Endothelial cell of umbilical vein (primary cell): Measurements from ENCODE around the gene SLC11A2. TPM values are rescaled to one million over a fixed set of nuclear protein-coding genes. Genes with fewer than 3 reads are reported as not detected.

ENCODE experiments used
- BruUV-seq: library from RNA; stranded (reverse); fragments of 400-500 nt; replicated peaks from 2 replicates; lab custom pipeline; 2021; lab: Mats Ljungman, UMichigan
- CTCF ChIA-PET: fragments of 300-600, 350-600 bp; sonication (Branson Sonifier 250); formaldehyde crosslinking; loops from one replicate; lab custom pipeline; 2021; ENCODE audit warnings: antibody characterized with exemption, inconsistent platforms; lab: Charles Lee
- POLR2A ChIA-PET: fragments of 300-600, 350-600 bp; sonication (Branson Sonifier 250); formaldehyde crosslinking; loops from one replicate; lab custom pipeline; 2021; ENCODE audit warnings: antibody characterized with exemption, inconsistent platforms; lab: Charles Lee
- DNase-seq: peaks from one replicate; pipeline ENCODE4 v3.0.0-alpha.2; 2011; ENCODE audit warnings: low read depth, low spot score
- FAIRE-seq: peaks from 2 replicates; lab custom pipeline; 2011; peaks lifted over from hg19 to GRCh38; lab: Jason Lieb, UNC
- H2AFZ ChIP-seq: 2 replicates; pipeline ENCODE4 v1.6.0; 2012; ENCODE audit warnings: low read depth, low read length, control low read depth, inconsistent platforms
- H3K27ac ChIP-seq: 2 replicates; pipeline ENCODE4 v1.5.1; 2011; ENCODE audit warnings: low read depth, mild to moderate bottlenecking, control low read depth, low read length, moderate library complexity; ENCODE audit not compliant: insufficient read depth
- H3K27me3 ChIP-seq, 2 experiments: 2 replicates each; pipeline versions ENCODE4 v1.6.0 to v1.6.1; 2011; ENCODE audit warnings: low read length in 2 of 2, mixed read lengths in 1 of 2; ENCODE audit not compliant: control insufficient read depth in 2 of 2, insufficient read depth in 2 of 2
- H3K36me3 ChIP-seq, 2 experiments: 2 replicates in 1 of 2; 3 replicates in 1 of 2; pipeline ENCODE4 v1.5.1; 2011; ENCODE audit warnings: low read length in 2 of 2, mild to moderate bottlenecking in 1 of 2, moderate library complexity in 1 of 2; ENCODE audit not compliant: control insufficient read depth in 2 of 2, insufficient read depth in 2 of 2; ENCODE audit errors: extremely low read depth in 1 of 2
- H3K4me1 ChIP-seq: 3 replicates; pipeline ENCODE4 v1.5.1; 2011; ENCODE audit warnings: mild to moderate bottlenecking, low read length; ENCODE audit not compliant: control insufficient read depth, insufficient read depth; ENCODE audit errors: extremely low read depth
- H3K4me2 ChIP-seq: 2 replicates; pipeline ENCODE4 v1.6.1; 2011; ENCODE audit warnings: low read length, control low read depth, mixed read lengths; ENCODE audit not compliant: insufficient read depth
- H3K4me3 ChIP-seq, 3 experiments: fragments of 200-600 bp in 1 of 3; sonication (generic), shearing (Covaris generic) in 1 of 3; replicated peaks in 1 of 3; 2 replicates each; pipeline ENCODE4 v1.5.1; 2011 to 2016; ENCODE audit warnings: control low read depth in 3 of 3, low read length in 3 of 3, mild to moderate bottlenecking in 2 of 3, inconsistent platforms in 1 of 3, low read depth in 1 of 3, moderate library complexity in 1 of 3; ENCODE audit not compliant: insufficient read depth in 1 of 3
- H3K79me2 ChIP-seq: 2 replicates; pipeline ENCODE4 v1.6.0; 2012; ENCODE audit warnings: low read length, inconsistent platforms; ENCODE audit not compliant: control insufficient read depth, insufficient read depth
- H3K9ac ChIP-seq: replicated peaks from 2 replicates; pipeline ENCODE3; 2011; ENCODE audit warnings: low read length, control low read depth; ENCODE audit not compliant: insufficient read depth; ENCODE audit errors: extremely low read depth
- H3K9me1 ChIP-seq: replicated peaks from 3 replicates; pipeline ENCODE4 v1.6.0; 2011; ENCODE audit warnings: mild to moderate bottlenecking, low read length; ENCODE audit not compliant: control insufficient read depth, insufficient read depth; ENCODE audit errors: extremely low read depth
- H3K9me3 ChIP-seq: replicated peaks from 2 replicates; pipeline ENCODE4 v1.5.1; 2012; ENCODE audit warnings: low read length, inconsistent platforms; ENCODE audit not compliant: control insufficient read depth, insufficient read depth
- H4K20me1 ChIP-seq: replicated peaks from 2 replicates; pipeline ENCODE3; 2011; ENCODE audit warnings: mild to moderate bottlenecking, low read length; ENCODE audit not compliant: control insufficient read depth, insufficient read depth; ENCODE audit errors: extremely low read depth
- FOS ChIP-seq: IDR thresholded peaks from 2 replicates; pipeline ENCODE4 v1.6.1; 2011; ENCODE audit warnings: mild to moderate bottlenecking, low read length, moderate library complexity, borderline replicate concordance; ENCODE audit not compliant: insufficient read depth
- MAX ChIP-seq: IDR thresholded peaks from 2 replicates; pipeline ENCODE4 v1.6.1; 2011; ENCODE audit not compliant: insufficient read depth, insufficient read length
- MYC ChIP-seq: IDR thresholded peaks from one replicate; pipeline ENCODE4 v1.6.1; 2011; ENCODE audit warnings: mild to moderate bottlenecking, low read depth, low read length
- dilution Hi-C: fragments of 300-500 bp; cut with MboI; formaldehyde crosslinking; loops from one replicate; pipeline ENCODE4 v1.15.0; 2019; ENCODE audit warnings: low sequenced_read_pairs; ENCODE audit not compliant: extremely low pct_ligation_motif_present
- intact Hi-C: fragments of 100-400 bp; cut with micrococcal nuclease; formaldehyde crosslinking; loops from one replicate; pipeline ENCODE4 v1.10.0; 2022
- polyA plus RNA-seq, 4 experiments: library from polyadenylated mRNA; depleted of rRNA in 3 of 4; stranded (reverse) in 3 of 4; unstranded in 1 of 4; fragments of >200 nt; gene quantifications; 2 replicates each; pipeline versions ENCODE4 v1.2.1 to v1.2.3, GENCODE V29; 2011 to 2012; ENCODE audit warnings: missing spikeins in 1 of 4
- total RNA-seq: library from RNA; stranded (reverse); gene quantifications from 2 replicates; pipeline ENCODE4 v1.2.3, GENCODE V29; 2021
- TF ChIP-seq, protein P1 (sequence below), 2 donors: IDR thresholded peaks; 1 replicate in 1 of 2; 2 replicates in 1 of 2; pipeline ENCODE4 v1.5.1; 2011; ENCODE audit warnings: low read length in 2 of 2, mild to moderate bottlenecking in 2 of 2, moderate library complexity in 2 of 2, control low read depth in 1 of 2, inconsistent platforms in 1 of 2, low read depth in 1 of 2; ENCODE audit not compliant: insufficient read depth in 1 of 2; ENCODE audit errors: extremely low read depth in 1 of 2

SLC11A2 gene
- total and polyA plus RNA-seq, 2 donors (not counting 3 experiments of a cell fraction or from before 2014, with no cell fraction given): 47.5 to 56.4 TPM

DNA sequence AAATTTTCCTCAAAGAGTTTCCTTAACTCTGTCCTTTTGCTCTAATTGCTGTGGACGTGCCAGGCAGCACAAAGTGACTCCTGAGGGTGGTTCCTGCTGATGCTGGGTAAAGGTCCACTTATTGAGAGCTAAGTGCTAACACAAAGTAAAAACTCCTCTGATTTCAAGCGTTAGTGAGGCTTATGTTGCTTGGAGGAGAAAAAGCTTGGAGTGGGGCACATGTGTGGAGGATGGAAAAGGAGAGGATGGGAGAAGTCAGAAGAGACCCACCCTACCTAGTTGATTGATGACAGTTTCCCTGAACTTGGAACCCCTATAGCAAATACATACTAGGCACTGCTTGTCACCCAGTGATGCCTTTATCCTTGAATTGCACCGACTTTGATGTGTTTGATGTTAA, 10.1 kb upstream of the SLC11A2 start:
- no peak overlapping the region for H3K27ac ChIP-seq
- no peak for DNase-seq
- intact Hi-C loops: no loop called here
- H3K4me3 ChIP-seq: no peak overlapping the region
- no peaks in the 10 kb centered on the region for H3K9me3 ChIP-seq
- peaks cover 8% of the 10 kb centered on the region for H3K4me1 ChIP-seq
- H3K36me3 ChIP-seq: no peaks in the 10 kb centered on the region
- dilution Hi-C loops: no loop called here
- TF ChIP-seq, protein P1, sequence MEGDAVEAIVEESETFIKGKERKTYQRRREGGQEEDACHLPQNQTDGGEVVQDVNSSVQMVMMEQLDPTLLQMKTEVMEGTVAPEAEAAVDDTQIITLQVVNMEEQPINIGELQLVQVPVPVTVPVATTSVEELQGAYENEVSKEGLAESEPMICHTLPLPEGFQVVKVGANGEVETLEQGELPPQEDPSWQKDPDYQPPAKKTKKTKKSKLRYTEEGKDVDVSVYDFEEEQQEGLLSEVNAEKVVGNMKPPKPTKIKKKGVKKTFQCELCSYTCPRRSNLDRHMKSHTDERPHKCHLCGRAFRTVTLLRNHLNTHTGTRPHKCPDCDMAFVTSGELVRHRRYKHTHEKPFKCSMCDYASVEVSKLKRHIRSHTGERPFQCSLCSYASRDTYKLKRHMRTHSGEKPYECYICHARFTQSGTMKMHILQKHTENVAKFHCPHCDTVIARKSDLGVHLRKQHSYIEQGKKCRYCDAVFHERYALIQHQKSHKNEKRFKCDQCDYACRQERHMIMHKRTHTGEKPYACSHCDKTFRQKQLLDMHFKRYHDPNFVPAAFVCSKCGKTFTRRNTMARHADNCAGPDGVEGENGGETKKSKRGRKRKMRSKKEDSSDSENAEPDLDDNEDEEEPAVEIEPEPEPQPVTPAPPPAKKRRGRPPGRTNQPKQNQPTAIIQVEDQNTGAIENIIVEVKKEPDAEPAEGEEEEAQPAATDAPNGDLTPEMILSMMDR (IDR thresholded peaks at IDR 0.05; ENCODE audit: extremely low read depth in 1 of 2, insufficient read depth in 1 of 2, low read depth in 1 of 2, low read length in 2 of 2): no peak
- TF ChIP-seq MYC (no peak), MAX (no peak), FOS (no peak)
- ChIA-PET CTCF (interaction anchor here (0.9 kb wide), 1 partner anchor 14 kb away, joined by 3 read pairs; no protein-coding TSS in a partner anchor), POLR2A (interaction anchor here (0.6 kb wide), 1 partner anchor 1777 kb away, joined by 3 read pairs; no protein-coding TSS in a partner anchor)
- peak; percentile 55 for FAIRE-seq
- H3K79me2 ChIP-seq: no peaks in the 10 kb centered on the region
- H3K9me1 ChIP-seq: no peaks in the 10 kb centered on the region
- H3K4me2 ChIP-seq: no peak overlapping the region
- no peaks in the 10 kb centered on the region for H3K27me3 ChIP-seq
- H4K20me1 ChIP-seq: no peaks in the 10 kb centered on the region
- BruUV-seq: no TSS peak
- H3K9ac ChIP-seq: no peak overlapping the region
- no peak overlapping the region for H2AFZ ChIP-seq
